ENCODE results near the gene EIF1. TPM values are rescaled to one million over a fixed set of nuclear protein-coding genes. Genes with fewer than 3 reads are reported as not detected.

The EIF1 gene
- total and polyA plus RNA-seq, 2 of the 8 experiments (the other 6 are each of a cell fraction or from before 2014, with no cell fraction given): 175 to 539 TPM

GRCh38 chr17:41664587-41665565 lies 23.8 kb upstream of the EIF1 start (continued):
- TF ChIP-seq, protein P1, sequence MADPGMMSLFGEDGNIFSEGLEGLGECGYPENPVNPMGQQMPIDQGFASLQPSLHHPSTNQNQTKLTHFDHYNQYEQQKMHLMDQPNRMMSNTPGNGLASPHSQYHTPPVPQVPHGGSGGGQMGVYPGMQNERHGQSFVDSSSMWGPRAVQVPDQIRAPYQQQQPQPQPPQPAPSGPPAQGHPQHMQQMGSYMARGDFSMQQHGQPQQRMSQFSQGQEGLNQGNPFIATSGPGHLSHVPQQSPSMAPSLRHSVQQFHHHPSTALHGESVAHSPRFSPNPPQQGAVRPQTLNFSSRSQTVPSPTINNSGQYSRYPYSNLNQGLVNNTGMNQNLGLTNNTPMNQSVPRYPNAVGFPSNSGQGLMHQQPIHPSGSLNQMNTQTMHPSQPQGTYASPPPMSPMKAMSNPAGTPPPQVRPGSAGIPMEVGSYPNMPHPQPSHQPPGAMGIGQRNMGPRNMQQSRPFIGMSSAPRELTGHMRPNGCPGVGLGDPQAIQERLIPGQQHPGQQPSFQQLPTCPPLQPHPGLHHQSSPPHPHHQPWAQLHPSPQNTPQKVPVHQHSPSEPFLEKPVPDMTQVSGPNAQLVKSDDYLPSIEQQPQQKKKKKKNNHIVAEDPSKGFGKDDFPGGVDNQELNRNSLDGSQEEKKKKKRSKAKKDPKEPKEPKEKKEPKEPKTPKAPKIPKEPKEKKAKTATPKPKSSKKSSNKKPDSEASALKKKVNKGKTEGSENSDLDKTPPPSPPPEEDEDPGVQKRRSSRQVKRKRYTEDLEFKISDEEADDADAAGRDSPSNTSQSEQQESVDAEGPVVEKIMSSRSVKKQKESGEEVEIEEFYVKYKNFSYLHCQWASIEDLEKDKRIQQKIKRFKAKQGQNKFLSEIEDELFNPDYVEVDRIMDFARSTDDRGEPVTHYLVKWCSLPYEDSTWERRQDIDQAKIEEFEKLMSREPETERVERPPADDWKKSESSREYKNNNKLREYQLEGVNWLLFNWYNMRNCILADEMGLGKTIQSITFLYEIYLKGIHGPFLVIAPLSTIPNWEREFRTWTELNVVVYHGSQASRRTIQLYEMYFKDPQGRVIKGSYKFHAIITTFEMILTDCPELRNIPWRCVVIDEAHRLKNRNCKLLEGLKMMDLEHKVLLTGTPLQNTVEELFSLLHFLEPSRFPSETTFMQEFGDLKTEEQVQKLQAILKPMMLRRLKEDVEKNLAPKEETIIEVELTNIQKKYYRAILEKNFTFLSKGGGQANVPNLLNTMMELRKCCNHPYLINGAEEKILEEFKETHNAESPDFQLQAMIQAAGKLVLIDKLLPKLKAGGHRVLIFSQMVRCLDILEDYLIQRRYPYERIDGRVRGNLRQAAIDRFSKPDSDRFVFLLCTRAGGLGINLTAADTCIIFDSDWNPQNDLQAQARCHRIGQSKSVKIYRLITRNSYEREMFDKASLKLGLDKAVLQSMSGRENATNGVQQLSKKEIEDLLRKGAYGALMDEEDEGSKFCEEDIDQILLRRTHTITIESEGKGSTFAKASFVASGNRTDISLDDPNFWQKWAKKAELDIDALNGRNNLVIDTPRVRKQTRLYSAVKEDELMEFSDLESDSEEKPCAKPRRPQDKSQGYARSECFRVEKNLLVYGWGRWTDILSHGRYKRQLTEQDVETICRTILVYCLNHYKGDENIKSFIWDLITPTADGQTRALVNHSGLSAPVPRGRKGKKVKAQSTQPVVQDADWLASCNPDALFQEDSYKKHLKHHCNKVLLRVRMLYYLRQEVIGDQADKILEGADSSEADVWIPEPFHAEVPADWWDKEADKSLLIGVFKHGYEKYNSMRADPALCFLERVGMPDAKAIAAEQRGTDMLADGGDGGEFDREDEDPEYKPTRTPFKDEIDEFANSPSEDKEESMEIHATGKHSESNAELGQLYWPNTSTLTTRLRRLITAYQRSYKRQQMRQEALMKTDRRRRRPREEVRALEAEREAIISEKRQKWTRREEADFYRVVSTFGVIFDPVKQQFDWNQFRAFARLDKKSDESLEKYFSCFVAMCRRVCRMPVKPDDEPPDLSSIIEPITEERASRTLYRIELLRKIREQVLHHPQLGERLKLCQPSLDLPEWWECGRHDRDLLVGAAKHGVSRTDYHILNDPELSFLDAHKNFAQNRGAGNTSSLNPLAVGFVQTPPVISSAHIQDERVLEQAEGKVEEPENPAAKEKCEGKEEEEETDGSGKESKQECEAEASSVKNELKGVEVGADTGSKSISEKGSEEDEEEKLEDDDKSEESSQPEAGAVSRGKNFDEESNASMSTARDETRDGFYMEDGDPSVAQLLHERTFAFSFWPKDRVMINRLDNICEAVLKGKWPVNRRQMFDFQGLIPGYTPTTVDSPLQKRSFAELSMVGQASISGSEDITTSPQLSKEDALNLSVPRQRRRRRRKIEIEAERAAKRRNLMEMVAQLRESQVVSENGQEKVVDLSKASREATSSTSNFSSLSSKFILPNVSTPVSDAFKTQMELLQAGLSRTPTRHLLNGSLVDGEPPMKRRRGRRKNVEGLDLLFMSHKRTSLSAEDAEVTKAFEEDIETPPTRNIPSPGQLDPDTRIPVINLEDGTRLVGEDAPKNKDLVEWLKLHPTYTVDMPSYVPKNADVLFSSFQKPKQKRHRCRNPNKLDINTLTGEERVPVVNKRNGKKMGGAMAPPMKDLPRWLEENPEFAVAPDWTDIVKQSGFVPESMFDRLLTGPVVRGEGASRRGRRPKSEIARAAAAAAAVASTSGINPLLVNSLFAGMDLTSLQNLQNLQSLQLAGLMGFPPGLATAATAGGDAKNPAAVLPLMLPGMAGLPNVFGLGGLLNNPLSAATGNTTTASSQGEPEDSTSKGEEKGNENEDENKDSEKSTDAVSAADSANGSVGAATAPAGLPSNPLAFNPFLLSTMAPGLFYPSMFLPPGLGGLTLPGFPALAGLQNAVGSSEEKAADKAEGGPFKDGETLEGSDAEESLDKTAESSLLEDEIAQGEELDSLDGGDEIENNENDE (IDR thresholded peaks at IDR 0.05; ENCODE audit: insufficient replicate concordance, low read length): no peak
- no peak for TF ChIP-seq RFX5 (IDR thresholded peaks at IDR 0.05; ENCODE audit: borderline replicate concordance, low read depth, low read length)
